Measurements from ENCODE around the gene TPCN1.

TPCN1 gene

GRCh38 chr12:113292547-113292946 is 71.3 kb downstream of the TPCN1 start:
- peaks cover 16% of the 10 kb centered on the region for H3K36me3 ChIP-seq (ENCODE audit: control insufficient read depth, insufficient read depth, low read length, severe bottlenecking)
- peak overlapping the region; percentile 23 for H3K9ac ChIP-seq (ENCODE audit: low read length)
- no peaks in the 10 kb centered on the region for H3K27me3 ChIP-seq (replicated peaks; ENCODE audit: control insufficient read depth, insufficient read depth, low read length)
- H3K9me3 ChIP-seq (ENCODE audit: control insufficient read depth, low read length) = no peaks in the 10 kb centered on the region
- DNase-seq (ENCODE audit: low read depth) = no peak
- H3K4me1 ChIP-seq (ENCODE audit: control insufficient read depth, insufficient read depth, low read length) = peaks cover 15% of the 10 kb centered on the region
- H3K4me3 ChIP-seq (ENCODE audit: low read length) = no peak overlapping the region

- no peak overlapping the region for H3K9ac ChIP-seq (ENCODE audit: low read length)
- no peak for DNase-seq (ENCODE audit: low read depth)
- H3K4me1 ChIP-seq (ENCODE audit: control insufficient read depth, insufficient read depth, low read length) = peaks cover 19% of the 10 kb centered on the region
These were observed 71.8 kb downstream of the TPCN1 start for GRCh38 chr12:113293100-113293499.

GRCh38 chr12:113295886-113296556 is 74.8 kb downstream of the TPCN1 start:
- Histone ChIP-seq H3K27me3 (replicated peaks; ENCODE audit: control insufficient read depth, insufficient read depth, low read length) (no peaks in the 10 kb centered on the region), H3K4me1 (ENCODE audit: control insufficient read depth, insufficient read depth, low read length) (peaks cover 39% of the 10 kb centered on the region), H3K9ac (ENCODE audit: low read length) (no peak overlapping the region), H3K9me3 (ENCODE audit: control insufficient read depth, low read length) (no peaks in the 10 kb centered on the region), H3K36me3 (ENCODE audit: control insufficient read depth, insufficient read depth, low read length, severe bottlenecking) (peaks cover 16% of the 10 kb centered on the region), H3K4me3 (ENCODE audit: low read length) (no peak overlapping the region)
- no peak for DNase-seq (ENCODE audit: low read depth)

More at GRCh38 chr12:113293100-113293499, 71.8 kb downstream of the TPCN1 start:
- H3K36me3 ChIP-seq (ENCODE audit: control insufficient read depth, insufficient read depth, low read length, severe bottlenecking) = peaks cover 16% of the 10 kb centered on the region
- H3K27me3 ChIP-seq (replicated peaks; ENCODE audit: control insufficient read depth, insufficient read depth, low read length) = no peaks in the 10 kb centered on the region
- no peaks in the 10 kb centered on the region for H3K9me3 ChIP-seq (ENCODE audit: control insufficient read depth, low read length)
- H3K4me3 ChIP-seq (ENCODE audit: low read length) = no peak overlapping the region

- H3K9ac ChIP-seq (ENCODE audit: low read length) = no peak overlapping the region
- H3K4me1 ChIP-seq (ENCODE audit: control insufficient read depth, insufficient read depth, low read length) = peaks cover 34% of the 10 kb centered on the region
- H3K36me3 ChIP-seq (ENCODE audit: control insufficient read depth, insufficient read depth, low read length, severe bottlenecking) = peaks cover 16% of the 10 kb centered on the region
- DNase-seq (ENCODE audit: low read depth) = no peak
- no peak overlapping the region for H3K4me3 ChIP-seq (ENCODE audit: low read length)
- H3K27me3 ChIP-seq (replicated peaks; ENCODE audit: control insufficient read depth, insufficient read depth, low read length) = no peaks in the 10 kb centered on the region
- H3K9me3 ChIP-seq (ENCODE audit: control insufficient read depth, low read length) = no peaks in the 10 kb centered on the region
These were observed 75.4 kb downstream of the TPCN1 start for GRCh38 chr12:113296557-113297213.

- H3K27me3 ChIP-seq (replicated peaks; ENCODE audit: control insufficient read depth, insufficient read depth, low read length) = no peaks in the 10 kb centered on the region
- H3K4me3 ChIP-seq (ENCODE audit: low read length) = no peak overlapping the region
- H3K9me3 ChIP-seq (ENCODE audit: control insufficient read depth, low read length) = no peaks in the 10 kb centered on the region
- peaks cover 29% of the 10 kb centered on the region for H3K4me1 ChIP-seq (ENCODE audit: control insufficient read depth, insufficient read depth, low read length)
- DNase-seq (ENCODE audit: low read depth) = no peak
- H3K36me3 ChIP-seq (ENCODE audit: control insufficient read depth, insufficient read depth, low read length, severe bottlenecking) = peaks cover 16% of the 10 kb centered on the region
- no peak overlapping the region for H3K9ac ChIP-seq (ENCODE audit: low read length)
These were observed 75.9 kb downstream of the TPCN1 start for GRCh38 chr12:113297214-113297587.

GRCh38 chr12:113297621-113298471 is 76.6 kb downstream of the TPCN1 start:
- Histone ChIP-seq H3K9ac (ENCODE audit: low read length) (peak overlapping the region; percentile 55), H3K36me3 (ENCODE audit: control insufficient read depth, insufficient read depth, low read length, severe bottlenecking) (peaks cover 16% of the 10 kb centered on the region), H3K27me3 (replicated peaks; ENCODE audit: control insufficient read depth, insufficient read depth, low read length) (no peaks in the 10 kb centered on the region), H3K4me1 (ENCODE audit: control insufficient read depth, insufficient read depth, low read length) (peaks cover 24% of the 10 kb centered on the region), H3K9me3 (ENCODE audit: control insufficient read depth, low read length) (no peaks in the 10 kb centered on the region), H3K4me3 (ENCODE audit: low read length) (no peak overlapping the region)
- no peak for DNase-seq (ENCODE audit: low read depth)

GRCh38 chr12:113298472-113298817 is 77.2 kb downstream of the TPCN1 start:
- H3K36me3 ChIP-seq (ENCODE audit: control insufficient read depth, insufficient read depth, low read length, severe bottlenecking) = peaks cover 13% of the 10 kb centered on the region
- H3K9ac ChIP-seq (ENCODE audit: low read length) = peak overlapping the region; percentile 55
- no peaks in the 10 kb centered on the region for H3K9me3 ChIP-seq (ENCODE audit: control insufficient read depth, low read length)
- peaks cover 24% of the 10 kb centered on the region for H3K4me1 ChIP-seq (ENCODE audit: control insufficient read depth, insufficient read depth, low read length)
- DNase-seq (ENCODE audit: low read depth) = no peak
- no peak overlapping the region for H3K4me3 ChIP-seq (ENCODE audit: low read length)
- no peaks in the 10 kb centered on the region for H3K27me3 ChIP-seq (replicated peaks; ENCODE audit: control insufficient read depth, insufficient read depth, low read length)

GRCh38 chr12:113298861-113299545 is 77.7 kb downstream of the TPCN1 start:
- Histone ChIP-seq H3K27me3 (replicated peaks; ENCODE audit: control insufficient read depth, insufficient read depth, low read length) (no peaks in the 10 kb centered on the region), H3K9me3 (ENCODE audit: control insufficient read depth, low read length) (no peaks in the 10 kb centered on the region), H3K4me1 (ENCODE audit: control insufficient read depth, insufficient read depth, low read length) (peaks cover 24% of the 10 kb centered on the region), H3K36me3 (ENCODE audit: control insufficient read depth, insufficient read depth, low read length, severe bottlenecking) (peaks cover 13% of the 10 kb centered on the region), H3K4me3 (ENCODE audit: low read length) (peak overlapping the region; percentile 44), H3K9ac (ENCODE audit: low read length) (peak overlapping the region; percentile 55)
- peak; percentile 4 for DNase-seq (ENCODE audit: low read depth)

GRCh38 chr12:113299619-113300237 is 78.5 kb downstream of the TPCN1 start:
- peak; percentile 83 for DNase-seq (ENCODE audit: low read depth)
- H3K36me3 ChIP-seq (ENCODE audit: control insufficient read depth, insufficient read depth, low read length, severe bottlenecking) = peaks cover 12% of the 10 kb centered on the region
- H3K27me3 ChIP-seq (replicated peaks; ENCODE audit: control insufficient read depth, insufficient read depth, low read length) = no peaks in the 10 kb centered on the region
- peaks cover 24% of the 10 kb centered on the region for H3K4me1 ChIP-seq (ENCODE audit: control insufficient read depth, insufficient read depth, low read length)
- no peaks in the 10 kb centered on the region for H3K9me3 ChIP-seq (ENCODE audit: control insufficient read depth, low read length)
- H3K4me3 ChIP-seq (ENCODE audit: low read length) = peak overlapping the region; percentile 44
- peak overlapping the region; percentile 55 for H3K9ac ChIP-seq (ENCODE audit: low read length)

- H3K4me3 ChIP-seq (ENCODE audit: low read length) = no peak overlapping the region
- no peak for DNase-seq (ENCODE audit: low read depth)
These were observed 80.5 kb downstream of the TPCN1 start for GRCh38 chr12:113301811-113302210.

More at GRCh38 chr12:113301811-113302210, 80.5 kb downstream of the TPCN1 start:
- Histone ChIP-seq H3K9me3 (ENCODE audit: control insufficient read depth, low read length) (no peaks in the 10 kb centered on the region), H3K4me1 (ENCODE audit: control insufficient read depth, insufficient read depth, low read length) (peaks cover 24% of the 10 kb centered on the region), H3K9ac (ENCODE audit: low read length) (no peak overlapping the region), H3K27me3 (replicated peaks; ENCODE audit: control insufficient read depth, insufficient read depth, low read length) (no peaks in the 10 kb centered on the region), H3K36me3 (ENCODE audit: control insufficient read depth, insufficient read depth, low read length, severe bottlenecking) (peaks cover 6% of the 10 kb centered on the region)

Measured in adipocyte (in vitro differentiated cells).